ENCODE data around the gene KCNN4.
"Not testable (repeated sequence)": the region's sequence is repeated elsewhere in the genome, so short reads cannot be mapped to it uniquely, and the experiment has no call there.

The KCNN4 gene

GRCh38 chr19:43814663-43815352 is 34.0 kb upstream of the KCNN4 start:
- Histone ChIP-seq H3K4me2 (no peak overlapping the region), H3K4me3 (no peak overlapping the region), H4K20me1 (no peaks in the 10 kb centered on the region), H3K36me3 (no peaks in the 10 kb centered on the region), H3K27ac (no peak overlapping the region), H3K9me3 (replicated peaks in 1 of 11) (peaks cover 0 to 7% (median 0%) of the 10 kb centered on the region in 11 experiments; a peak in 5 of 22 replicates), H3K9ac (no peak overlapping the region), H3K4me1 (peaks cover 0 to 16% (median 0%) of the 10 kb centered on the region in 10 experiments; a peak in 3 of 20 replicates), H3K27me3 (no peaks in the 10 kb centered on the region)
- no peak for TF ChIP-seq Cebpa-rat (IDR thresholded peaks at IDR 0.05)

- Histone ChIP-seq H3K9me3 (replicated peaks in 1 of 11) (no peaks in the 10 kb centered on the region), H3K27ac (no peak overlapping the region), H3K4me3 (no peak overlapping the region), H3K9ac (no peak overlapping the region), H3K36me3 (no peaks in the 10 kb centered on the region), H3K4me2 (no peak overlapping the region), H3K27me3 (no peaks in the 10 kb centered on the region), H4K20me1 (no peaks in the 10 kb centered on the region), H3K4me1 (peaks cover 0 to 21% (median 0%) of the 10 kb centered on the region in 10 experiments; a peak in 3 of 20 replicates)
- TF ChIP-seq Cebpa-rat (IDR thresholded peaks at IDR 0.05), result no peak
Observed at GRCh38 chr19:43812688-43813087, 31.9 kb upstream of the KCNN4 start.

- H3K36me3 ChIP-seq, result no peaks in the 10 kb centered on the region
- no peaks in the 10 kb centered on the region for H3K9me3 ChIP-seq (replicated peaks in 1 of 11)
- no peak overlapping the region for H3K9ac ChIP-seq
- no peak for TF ChIP-seq Cebpa-rat (IDR thresholded peaks at IDR 0.05)
- H3K4me2 ChIP-seq, result peak overlapping the region in 2 of 11 experiments; percentile 42 to 57; a peak in 2 of 22 replicates
- no peaks in the 10 kb centered on the region for H3K27me3 ChIP-seq
- H4K20me1 ChIP-seq, result no peaks in the 10 kb centered on the region
- H3K4me3 ChIP-seq, result no peak overlapping the region
- peaks cover 0 to 21% (median 0%) of the 10 kb centered on the region in 10 experiments; a peak in 3 of 20 replicates for H3K4me1 ChIP-seq
- no peak overlapping the region for H3K27ac ChIP-seq
Observed at GRCh38 chr19:43812259-43812658, 31.5 kb upstream of the KCNN4 start.

DNA sequence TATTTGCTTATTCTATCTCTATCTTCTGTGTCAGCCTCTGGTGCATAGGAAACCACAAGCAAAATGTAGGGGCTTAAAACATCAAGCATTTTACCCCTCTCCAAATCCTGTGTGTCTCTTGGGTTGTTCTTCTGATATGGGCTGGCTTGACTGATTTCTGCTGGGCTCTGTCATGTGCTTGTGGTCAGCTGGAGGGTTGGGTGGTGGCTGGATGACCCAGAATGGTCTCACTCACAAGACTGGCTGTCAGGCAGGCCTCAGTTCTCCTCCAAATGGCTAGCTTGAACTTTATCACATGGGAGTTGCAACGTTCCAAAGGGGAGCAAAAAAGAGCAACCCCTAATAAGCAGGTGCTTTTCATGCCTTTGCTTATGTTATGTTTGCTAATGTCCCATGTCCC is 31.1 kb upstream of the KCNN4 start:
- H3K9ac ChIP-seq, result no peak overlapping the region
- H4K20me1 ChIP-seq, result no peaks in the 10 kb centered on the region
- no peaks in the 10 kb centered on the region for H3K36me3 ChIP-seq
- H3K27ac ChIP-seq, result no peak overlapping the region
- H3K4me3 ChIP-seq, result no peak overlapping the region
- peak overlapping the region in 2 of 11 experiments; percentile 42 to 57; a peak in 4 of 22 replicates for H3K4me2 ChIP-seq
- peaks cover 0 to 21% (median 0%) of the 10 kb centered on the region in 10 experiments; a peak in 3 of 20 replicates for H3K4me1 ChIP-seq
- no peaks in the 10 kb centered on the region for H3K9me3 ChIP-seq (replicated peaks in 1 of 11)
- H3K27me3 ChIP-seq, result no peaks in the 10 kb centered on the region
- TF ChIP-seq Cebpa-rat (IDR thresholded peaks at IDR 0.05), result no peak

DNA sequence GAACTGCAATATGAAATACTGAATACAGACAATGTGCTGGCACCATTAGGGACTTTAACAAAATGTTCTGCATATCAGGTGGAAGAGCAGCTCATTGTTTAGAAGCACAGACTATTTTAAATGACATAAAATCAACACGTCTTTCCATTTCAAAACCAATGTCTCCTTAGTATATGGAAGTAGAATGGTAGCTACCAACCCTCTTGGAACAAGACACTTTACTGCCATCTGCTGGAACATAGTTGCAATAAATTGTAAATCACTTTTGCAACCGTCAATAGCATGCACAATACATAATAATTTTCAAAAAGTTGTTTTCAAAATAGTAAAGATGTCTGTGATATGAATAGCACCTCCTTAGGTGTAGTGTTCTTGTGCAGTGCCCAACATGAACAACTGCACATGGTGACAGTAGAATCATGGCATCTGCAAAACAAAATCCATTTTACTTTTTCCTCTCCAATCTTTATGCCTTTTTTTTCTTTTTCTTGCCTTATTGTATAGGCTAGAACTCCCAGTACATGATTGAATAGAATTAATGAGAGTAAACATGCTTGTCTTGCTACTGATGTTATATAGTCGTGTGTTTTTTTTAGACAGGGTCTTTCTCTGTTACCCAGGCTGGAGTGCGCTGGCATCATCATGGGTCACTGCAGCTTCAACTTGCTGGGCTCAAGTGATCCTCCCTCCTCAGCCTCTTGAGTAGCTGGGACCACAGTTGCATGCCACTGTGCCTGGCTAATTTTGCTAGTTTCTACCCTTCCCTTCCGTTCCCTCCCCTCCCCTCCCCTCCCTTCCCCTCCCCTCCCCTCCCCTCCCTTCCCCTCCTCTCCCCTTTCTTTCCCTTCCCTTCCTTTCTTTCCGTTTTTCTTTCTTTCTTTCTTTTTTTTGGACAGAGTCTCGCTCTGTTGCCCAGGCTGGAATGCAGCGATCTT is 29.3 kb upstream of the KCNN4 start:
- no peak overlapping the region for H3K4me3 ChIP-seq
- no peaks in the 10 kb centered on the region for H3K9me3 ChIP-seq (replicated peaks in 1 of 11)
- H3K4me2 ChIP-seq, result 0 out of 22 replicates have a peak overlapping the region, but pooled peaks of 1 of the 11 experiments have one; percentile 7
- no peaks in the 10 kb centered on the region for H4K20me1 ChIP-seq
- no peak for TF ChIP-seq Cebpa-rat (IDR thresholded peaks at IDR 0.05)
- H3K27me3 ChIP-seq, result no peaks in the 10 kb centered on the region
- peaks cover 0 to 21% (median 0%) of the 10 kb centered on the region in 10 experiments; a peak in 3 of 20 replicates for H3K4me1 ChIP-seq
- H3K27ac ChIP-seq, result no peak overlapping the region
- H3K36me3 ChIP-seq, result no peaks in the 10 kb centered on the region
- H3K9ac ChIP-seq, result no peak overlapping the region

- H3K9me3 ChIP-seq (replicated peaks in 1 of 11), result no peaks in the 10 kb centered on the region
- peaks cover 0 to 29% (median 0%) of the 10 kb centered on the region in 10 experiments; a peak in 6 of 20 replicates for H3K4me1 ChIP-seq
- no peaks in the 10 kb centered on the region for H3K36me3 ChIP-seq
- no peak overlapping the region for H3K4me3 ChIP-seq
- no peaks in the 10 kb centered on the region for H3K27me3 ChIP-seq
- no peak for TF ChIP-seq Cebpa-rat (IDR thresholded peaks at IDR 0.05)
- no peaks in the 10 kb centered on the region for H4K20me1 ChIP-seq
- H3K9ac ChIP-seq, result no peak overlapping the region
- no peak overlapping the region for H3K4me2 ChIP-seq
- H3K27ac ChIP-seq, result no peak overlapping the region
Observed at GRCh38 chr19:43807651-43808050, 26.9 kb upstream of the KCNN4 start.

- Histone ChIP-seq H3K9ac (no peak overlapping the region), H3K27ac (no peak overlapping the region), H3K9me3 (replicated peaks in 1 of 11) (no peaks in the 10 kb centered on the region), H3K4me2 (no peak overlapping the region), H4K20me1 (no peaks in the 10 kb centered on the region), H3K4me3 (no peak overlapping the region), H3K4me1 (peaks cover 0 to 22% (median 0%) of the 10 kb centered on the region in 10 experiments; a peak in 6 of 20 replicates), H3K36me3 (no peaks in the 10 kb centered on the region), H3K27me3 (no peaks in the 10 kb centered on the region)
- TF ChIP-seq Cebpa-rat (IDR thresholded peaks at IDR 0.05), result no peak
Observed at GRCh38 chr19:43806848-43807247, 26.1 kb upstream of the KCNN4 start.

DNA sequence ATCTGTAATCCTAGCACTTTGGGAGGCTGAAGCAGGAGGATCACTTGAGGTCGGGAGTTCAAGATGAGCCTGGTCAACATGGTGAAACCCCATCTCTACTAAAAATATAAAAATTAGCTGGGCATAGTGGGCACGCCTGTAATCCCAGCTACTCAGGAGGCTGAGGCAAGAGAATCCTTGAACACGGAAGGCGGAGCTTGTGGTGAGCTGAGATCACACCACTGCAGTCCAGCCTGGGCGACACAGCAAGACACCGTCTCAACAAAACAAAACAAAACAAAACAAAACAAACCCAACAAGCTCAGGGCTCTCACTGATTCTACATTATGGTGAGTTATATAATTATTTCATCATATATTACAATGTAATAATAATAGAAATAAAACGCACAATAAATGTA is 25.6 kb upstream of the KCNN4 start:
- not testable (repeated sequence) for H3K9ac ChIP-seq

DNA sequence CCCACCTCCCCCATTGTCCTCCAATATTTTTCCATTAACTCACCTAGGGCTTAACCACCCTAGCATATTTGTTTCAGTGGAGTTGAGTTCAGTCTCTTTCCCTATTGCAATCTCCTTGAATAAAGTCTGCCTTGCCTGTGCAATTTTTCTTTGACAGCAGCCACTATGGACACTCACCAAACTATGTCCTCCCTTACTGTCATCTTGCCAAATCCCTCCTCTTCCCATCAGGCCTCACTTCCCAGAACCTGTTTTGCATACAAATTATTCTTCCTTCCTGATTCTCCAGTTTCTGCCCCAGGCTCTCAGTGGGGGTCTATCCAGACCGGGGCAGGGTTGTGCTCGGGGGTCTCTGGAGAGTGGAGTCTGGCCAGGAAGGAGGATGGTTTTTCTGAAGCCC is 23.7 kb upstream of the KCNN4 start:
- H3K36me3 ChIP-seq, result no peaks in the 10 kb centered on the region
- no peak overlapping the region; a peak in 2 of 22 replicates for H3K27ac ChIP-seq
- TF ChIP-seq Cebpa-rat (IDR thresholded peaks at IDR 0.05), result no peak
- H3K4me1 ChIP-seq, result peaks cover 0 to 17% (median 5%) of the 10 kb centered on the region in 10 experiments; a peak in 9 of 20 replicates
- no peaks in the 10 kb centered on the region for H3K27me3 ChIP-seq
- H3K9me3 ChIP-seq (replicated peaks in 1 of 11), result no peaks in the 10 kb centered on the region
- peak overlapping the region in 2 of 10 experiments; percentile 31 to 37; a peak in 3 of 20 replicates for H3K4me3 ChIP-seq
- peak overlapping the region in 3 of 11 experiments; percentile 32 to 52 (median 45); a peak in 5 of 22 replicates for H3K4me2 ChIP-seq
- H3K9ac ChIP-seq, result peak overlapping the region in 1 of 11 experiments; percentile 36; a peak in 2 of 22 replicates
- no peaks in the 10 kb centered on the region for H4K20me1 ChIP-seq

More for the DNA sequence above, 25.6 kb upstream of the KCNN4 start:
- H3K4me1 ChIP-seq, result peaks cover 0 to 17% (median 0%) of the 10 kb centered on the region in 10 experiments; a peak in 6 of 20 replicates
- H3K4me2 ChIP-seq; H3K9me3 ChIP-seq (replicated peaks in 1 of 11); H3K36me3 ChIP-seq; H3K4me3 ChIP-seq; H3K27me3 ChIP-seq; H3K27ac ChIP-seq; H4K20me1 ChIP-seq: not testable (repeated sequence)
- TF ChIP-seq Cebpa-rat (IDR thresholded peaks at IDR 0.05), result peak in 1 of 11 experiments; percentile 12; a peak in 1 of 22 replicates

All from BLaER1 treated with 17β-estradiol and CSF1 and Interleukin-3, amounts not matched to agents 10 nM and 100 nM (cell line).